GM18951 (cell line): ENCODE measurements around the gene CCDC83.

Experiments
- POLR2A ChIP-seq: IDR thresholded peaks from 4 replicates; pipeline ENCODE4 v1.6.1; 2011; ENCODE audit warnings: mild to moderate bottlenecking; ENCODE audit not compliant: insufficient read length, insufficient read depth; ENCODE audit errors: extremely low read depth
- in situ Hi-C: fragments of 300-500 bp; cut with MboI; formaldehyde crosslinking; loops from one replicate; pipeline ENCODE4 v1.12.0; 2022; ENCODE audit warnings: low sequenced_read_pairs, mixed read lengths, inconsistent platforms; ENCODE audit not compliant: unreplicated experiment

The CCDC83 gene

GRCh38 chr11:85874265-85874664, 19.1 kb downstream of the CCDC83 start:
- TF ChIP-seq POLR2A = no peak
- in situ Hi-C loops = no loop called here

GRCh38 chr11:85875505-85875904, 20.3 kb downstream of the CCDC83 start:
- in situ Hi-C loops = no loop called here

GRCh38 chr11:85884581-85885021, 29.4 kb downstream of the CCDC83 start:
- in situ Hi-C loops = no loop called here
- no peak for TF ChIP-seq POLR2A

More at GRCh38 chr11:85875505-85875904, 20.3 kb downstream of the CCDC83 start:
- TF ChIP-seq POLR2A = no peak

- in situ Hi-C loops = no loop called here
These were observed 31.2 kb downstream of the CCDC83 start for GRCh38 chr11:85886089-85887056.

GRCh38 chr11:85889108-85889507, 33.9 kb downstream of the CCDC83 start:
- in situ Hi-C loops = no loop called here
- no peak for TF ChIP-seq POLR2A

More at GRCh38 chr11:85886089-85887056, 31.2 kb downstream of the CCDC83 start:
- TF ChIP-seq POLR2A = no peak

GRCh38 chr11:85889676-85890579, 34.7 kb downstream of the CCDC83 start:
- no peak for TF ChIP-seq POLR2A
- in situ Hi-C loops = no loop called here

GRCh38 chr11:85893395-85893794, 38.2 kb downstream of the CCDC83 start:
- in situ Hi-C loops = no loop called here
- TF ChIP-seq POLR2A = no peak

GRCh38 chr11:85896876-85897275, 41.7 kb downstream of the CCDC83 start:
- in situ Hi-C loops = no loop called here
- TF ChIP-seq POLR2A = no peak

GRCh38 chr11:85898456-85898855, 43.3 kb downstream of the CCDC83 start:
- TF ChIP-seq POLR2A = no peak
- in situ Hi-C loops = no loop called here

GRCh38 chr11:85902353-85902752, 47.2 kb downstream of the CCDC83 start:
- in situ Hi-C loops = no loop called here
- TF ChIP-seq POLR2A = no peak

- in situ Hi-C loops = no loop called here
These were observed 48.2 kb downstream of the CCDC83 start for GRCh38 chr11:85903406-85903805.

GRCh38 chr11:85903811-85904210, 48.6 kb downstream of the CCDC83 start:
- in situ Hi-C loops = no loop called here
- TF ChIP-seq POLR2A = no peak

More at GRCh38 chr11:85903406-85903805, 48.2 kb downstream of the CCDC83 start:
- TF ChIP-seq POLR2A = no peak

- no peak for TF ChIP-seq POLR2A
- in situ Hi-C loops = no loop called here
These were observed 57.2 kb downstream of the CCDC83 start for GRCh38 chr11:85912414-85912813.
